ENCODE measurements around the gene VPS13D.

DNA sequence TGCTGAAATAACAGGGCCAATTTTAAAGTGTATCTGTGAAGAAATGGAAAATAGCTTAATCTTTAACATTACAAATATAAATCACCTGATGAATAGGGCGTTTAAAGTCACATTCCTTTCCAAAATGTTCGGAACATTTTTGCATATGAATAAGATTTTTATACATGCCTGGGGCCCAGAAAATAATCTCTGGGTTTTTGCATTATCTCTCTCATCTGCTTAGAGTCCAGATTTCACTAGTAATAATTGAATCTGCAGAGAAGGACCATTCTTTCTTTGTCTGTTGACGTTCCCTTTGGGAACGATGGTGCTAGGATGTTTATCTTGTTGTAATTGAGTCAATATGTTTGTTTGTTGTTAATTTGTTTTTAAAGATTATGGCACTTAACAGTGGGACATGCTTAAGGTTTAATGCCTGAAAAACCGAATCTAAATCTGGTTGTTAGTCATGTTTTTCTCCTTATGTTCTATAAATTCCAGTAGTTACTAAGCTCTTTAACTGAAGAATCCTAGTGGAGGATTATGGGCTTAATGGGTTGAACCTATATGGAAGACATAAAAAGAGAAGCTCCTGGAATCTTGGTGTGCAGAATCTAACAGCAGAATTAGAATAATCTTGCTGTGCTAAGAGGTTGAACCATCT, 140.6 kb downstream of the VPS13D start:
- no peak for TF ChIP-seq SUZ12 (IDR thresholded peaks at IDR 0.05; ENCODE audit: extremely low read depth, insufficient read depth, insufficient read length)
- no peak for TF ChIP-seq ZNF274 (IDR thresholded peaks at IDR 0.05; ENCODE audit: low read depth, low read length)

Measured in NT2/D1 (cell line).